Ectodermal cell (in vitro differentiated cells): ENCODE measurements around the gene SPATA2.
A peak's percentile ranks its signal among the peaks of the same experiment; 100 is the strongest.

Experiments used
- H3K27ac ChIP-seq: 2 replicates; pipeline ENCODE4 v1.7.0; 2013; ENCODE audit warnings: mild to moderate bottlenecking, low read depth, low read length; ENCODE audit not compliant: insufficient read depth, poor library complexity, severe bottlenecking
- H3K27me3 ChIP-seq: 2 replicates; pipeline ENCODE4 v1.7.0; 2013; ENCODE audit warnings: mild to moderate bottlenecking, low read length; ENCODE audit not compliant: insufficient read depth, control insufficient read depth, poor library complexity, severe bottlenecking
- H3K36me3 ChIP-seq: one replicate; pipeline ENCODE4 v1.7.0; 2013; ENCODE audit warnings: low read length; ENCODE audit not compliant: control insufficient read depth, insufficient read depth
- H3K4me1 ChIP-seq: one replicate; pipeline ENCODE4 v1.7.0; 2013; ENCODE audit warnings: low read length; ENCODE audit not compliant: control insufficient read depth, insufficient read depth
- H3K4me3 ChIP-seq: 2 replicates; pipeline ENCODE4 v1.7.0; 2013; ENCODE audit warnings: low read depth, low read length, control low read depth; ENCODE audit not compliant: insufficient read depth
- H3K9me3 ChIP-seq: 2 replicates; pipeline ENCODE4 v1.7.0; 2013; ENCODE audit warnings: mild to moderate bottlenecking, low read length, moderate library complexity; ENCODE audit not compliant: control insufficient read depth
- WGBS, 2 experiments: methylation state at CpG; one replicate each; pipeline ENCODE4 v1.1.7; 2013; ENCODE audit warnings: missing lambda C conversion rate in 2 of 2; 5-methylcytosine and 5-hydroxymethylcytosine counted together

SPATA2 gene

DNA sequence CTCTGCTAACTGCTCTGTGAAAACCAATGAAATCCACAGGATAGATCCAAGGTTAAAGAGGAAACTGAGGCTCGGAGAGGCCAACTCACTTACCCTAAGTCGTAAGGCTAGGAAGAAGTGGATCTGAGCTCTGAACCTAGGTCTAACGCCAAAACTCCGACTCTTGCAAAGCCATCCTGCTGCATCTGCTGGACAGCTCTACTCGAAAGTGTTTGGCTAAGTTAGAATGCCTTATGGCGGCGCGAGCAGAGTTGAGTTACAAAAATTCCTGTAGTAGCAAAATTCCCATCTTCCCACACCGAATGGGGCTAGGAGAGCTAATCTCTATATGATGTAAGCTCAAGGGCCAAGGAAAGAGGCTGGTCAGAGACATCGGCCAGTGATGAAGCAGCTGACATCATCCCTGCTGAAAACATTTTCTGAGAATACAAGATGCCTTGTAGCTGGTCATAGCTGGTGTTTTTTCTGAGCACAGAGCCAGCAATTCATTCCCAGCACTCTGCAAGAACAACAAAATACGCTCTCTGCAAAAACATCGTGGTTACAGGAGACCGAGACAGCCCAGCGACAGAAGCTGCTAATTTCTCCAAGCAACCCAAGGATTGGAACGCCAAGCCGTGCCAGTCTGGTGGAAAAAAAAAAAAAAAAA is 1.8 kb downstream of the SPATA2 start:
- H3K27ac ChIP-seq = no peak overlapping the region
- H3K36me3 ChIP-seq = no peaks in the 10 kb centered on the region
- H3K9me3 ChIP-seq = no peaks in the 10 kb centered on the region
- no peak overlapping the region for H3K4me3 ChIP-seq
- H3K4me1 ChIP-seq = peaks cover 17% of the 10 kb centered on the region
- no peaks in the 10 kb centered on the region for H3K27me3 ChIP-seq
- WGBS, 2 experiments = 92 to 95% methylated on average over 16 of the region's 16 CpGs

DNA sequence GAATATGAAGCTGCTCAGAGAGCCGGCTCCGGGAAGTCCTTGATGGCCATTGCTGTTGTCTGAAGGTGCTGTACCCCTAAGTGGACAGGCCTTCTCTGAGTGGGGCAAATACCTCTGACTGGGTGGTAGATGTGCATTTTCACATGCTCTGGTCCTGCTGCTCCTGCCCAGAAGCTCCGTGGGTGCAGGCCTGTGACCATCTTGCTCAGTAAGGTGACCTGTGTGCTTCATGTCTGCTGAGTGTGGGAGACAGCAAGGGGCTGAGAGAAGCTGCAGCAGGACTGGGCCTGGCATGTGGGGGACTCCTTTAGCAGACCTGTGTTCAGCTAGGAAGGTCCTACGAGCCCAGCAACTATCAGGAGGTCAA is 5.0 kb downstream of the SPATA2 start:
- Histone ChIP-seq H3K27ac (no peak overlapping the region), H3K9me3 (no peaks in the 10 kb centered on the region), H3K27me3 (no peaks in the 10 kb centered on the region), H3K4me1 (peaks cover 17% of the 10 kb centered on the region), H3K36me3 (peaks cover 12% of the 10 kb centered on the region), H3K4me3 (no peak overlapping the region)
- 91 to 95% methylated on average over 4 of the region's 4 CpGs for WGBS, 2 experiments

DNA sequence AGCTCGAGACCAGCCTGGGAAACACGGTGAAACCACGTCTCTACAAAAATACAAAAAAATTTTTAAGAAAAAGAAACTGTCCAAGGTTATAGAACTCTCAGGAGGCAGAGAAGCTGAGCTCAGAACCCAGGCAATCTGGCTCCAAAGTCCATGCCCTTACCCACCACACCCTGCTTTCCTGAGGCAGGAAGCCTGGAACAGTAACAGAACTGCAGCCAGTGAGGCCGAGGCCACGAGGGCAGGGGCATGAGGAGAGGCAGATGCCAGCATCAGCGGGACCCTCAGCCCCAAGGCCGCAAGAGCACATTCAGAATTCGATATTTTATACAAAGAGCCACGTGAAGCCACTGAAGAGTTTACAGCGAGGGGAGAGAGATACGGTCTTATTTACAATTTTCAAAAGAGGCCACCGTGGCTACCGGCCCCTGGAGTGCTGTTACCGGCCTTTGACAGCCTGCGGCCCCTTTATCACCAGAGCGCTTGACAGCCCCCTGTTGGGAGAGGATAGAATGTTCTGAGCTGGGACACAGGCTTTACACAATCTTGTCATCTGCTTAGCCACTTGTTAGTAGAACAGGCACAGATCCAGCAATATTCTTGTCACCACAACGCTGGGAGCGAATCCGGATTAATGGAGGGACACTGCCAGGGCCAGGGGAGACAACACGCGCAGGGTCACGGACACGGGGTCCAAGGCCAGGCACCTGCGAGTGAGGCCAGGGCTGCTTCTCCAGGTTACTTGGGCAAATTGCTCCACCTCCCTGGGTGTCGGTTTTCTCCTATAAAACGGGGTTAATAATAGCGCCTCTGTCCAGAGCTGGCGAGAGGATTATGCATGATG is 5.6 kb downstream of the SPATA2 start:
- 75 to 77% methylated on average over 28 of the region's 28 CpGs for WGBS, 2 experiments
- no peak overlapping the region for H3K4me3 ChIP-seq
- H3K4me1 ChIP-seq = peaks cover 17% of the 10 kb centered on the region
- no peaks in the 10 kb centered on the region for H3K9me3 ChIP-seq
- peaks cover 15% of the 10 kb centered on the region for H3K36me3 ChIP-seq
- H3K27ac ChIP-seq = peak overlapping the region; percentile 28
- no peaks in the 10 kb centered on the region for H3K27me3 ChIP-seq

DNA sequence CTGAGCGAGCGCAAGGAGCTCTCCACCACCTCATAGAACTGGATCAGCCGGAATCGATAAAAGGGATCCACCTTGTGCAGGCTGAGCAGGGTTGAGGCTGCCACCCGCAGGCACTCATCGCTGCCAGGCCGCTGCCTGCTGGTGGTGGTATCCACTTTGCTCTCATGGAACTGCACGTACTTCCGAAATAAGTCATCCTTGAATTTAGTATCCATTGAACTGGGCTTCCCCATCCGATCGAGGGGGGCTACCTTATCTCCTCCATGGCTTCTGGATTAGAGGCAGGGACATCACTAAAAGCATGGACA is 7.1 kb downstream of the SPATA2 start:
- no peaks in the 10 kb centered on the region for H3K27me3 ChIP-seq
- H3K4me1 ChIP-seq = peaks cover 7% of the 10 kb centered on the region
- H3K4me3 ChIP-seq = no peak overlapping the region
- H3K9me3 ChIP-seq = no peaks in the 10 kb centered on the region
- no peak overlapping the region for H3K27ac ChIP-seq
- peaks cover 15% of the 10 kb centered on the region for H3K36me3 ChIP-seq
- 96 to 97% methylated on average over 11 of the region's 11 CpGs for WGBS, 2 experiments

DNA sequence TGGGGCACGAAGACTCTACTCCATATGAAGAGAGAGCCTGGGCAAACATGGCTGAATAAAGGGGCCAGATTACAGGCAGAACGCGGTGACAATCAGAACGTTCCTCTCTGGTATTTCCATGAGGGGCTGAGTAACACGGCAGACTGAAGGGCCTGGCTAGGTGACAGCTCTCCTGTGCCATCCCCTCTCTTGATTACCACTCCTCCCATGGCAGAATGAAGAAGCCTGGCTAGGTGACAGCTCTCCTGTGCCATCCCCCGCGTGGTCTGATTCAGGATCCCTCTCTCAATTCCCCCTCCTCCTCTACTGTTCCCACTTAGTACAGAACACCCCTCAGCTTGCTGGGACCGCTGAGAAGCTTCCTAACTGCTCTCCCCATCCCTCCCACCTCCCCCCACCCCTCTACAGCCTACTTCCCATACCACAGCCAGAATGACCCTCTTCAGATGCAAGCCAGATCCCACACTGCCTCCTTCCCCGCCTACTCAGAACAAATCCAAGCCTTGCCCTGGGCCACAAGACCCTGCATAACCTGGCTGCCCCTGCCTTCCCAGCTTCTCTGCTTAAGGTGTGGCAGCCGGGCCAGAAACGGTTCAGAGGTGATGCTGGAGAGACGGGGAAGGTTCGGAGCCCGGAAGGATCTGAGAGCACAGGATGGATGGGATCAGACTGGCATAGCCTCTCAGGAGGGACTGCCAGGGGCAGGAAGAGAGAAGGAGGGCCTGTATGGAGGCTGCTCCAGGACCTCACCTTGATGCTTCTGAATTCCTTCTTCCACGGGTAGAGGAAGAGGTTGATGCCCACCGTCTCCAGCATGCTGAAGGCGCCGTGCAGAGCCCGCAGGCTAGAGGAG is 7.7 kb downstream of the SPATA2 start:
- H3K36me3 ChIP-seq = peaks cover 15% of the 10 kb centered on the region

DNA sequence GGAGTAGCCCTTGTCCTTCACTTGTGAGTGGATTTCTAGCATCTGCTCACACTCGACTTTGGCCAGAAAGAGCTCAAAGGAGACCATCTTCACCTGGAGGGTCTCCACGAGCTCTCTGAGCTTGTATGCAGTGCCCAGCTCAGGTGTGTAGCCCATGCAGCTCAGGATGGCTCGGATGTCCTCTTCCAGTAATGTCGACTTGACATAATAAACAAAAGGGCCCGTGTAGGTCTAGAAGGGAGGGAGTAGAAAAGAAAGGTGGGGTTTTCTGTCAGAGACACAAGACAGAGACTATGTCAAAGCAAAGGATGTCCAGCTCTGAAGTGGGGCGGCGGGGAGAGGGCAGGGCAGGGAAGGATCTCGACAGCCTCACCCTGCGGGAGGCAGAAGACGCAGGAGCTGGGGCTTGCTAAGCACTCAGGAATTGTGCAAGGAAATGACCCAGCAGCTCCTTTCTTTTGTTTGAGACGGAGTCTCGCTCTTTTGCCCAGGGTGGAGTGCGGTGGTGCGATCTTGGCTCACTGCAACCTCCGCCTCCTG is 8.6 kb downstream of the SPATA2 start:
- 89% methylated on average over 15 of the region's 15 CpGs for WGBS, 2 experiments
- no peaks in the 10 kb centered on the region for H3K27me3 ChIP-seq
- no peak overlapping the region for H3K27ac ChIP-seq
- no peaks in the 10 kb centered on the region for H3K9me3 ChIP-seq
- H3K36me3 ChIP-seq = peaks cover 15% of the 10 kb centered on the region
- H3K4me3 ChIP-seq = no peak overlapping the region
- peaks cover 7% of the 10 kb centered on the region for H3K4me1 ChIP-seq

More for the DNA sequence above, 7.7 kb downstream of the SPATA2 start:
- peaks cover 7% of the 10 kb centered on the region for H3K4me1 ChIP-seq
- H3K27me3 ChIP-seq = no peaks in the 10 kb centered on the region
- H3K4me3 ChIP-seq = no peak overlapping the region
- WGBS, 2 experiments = 96% methylated on average over 19 of the region's 19 CpGs
- no peaks in the 10 kb centered on the region for H3K9me3 ChIP-seq
- no peak overlapping the region for H3K27ac ChIP-seq

DNA sequence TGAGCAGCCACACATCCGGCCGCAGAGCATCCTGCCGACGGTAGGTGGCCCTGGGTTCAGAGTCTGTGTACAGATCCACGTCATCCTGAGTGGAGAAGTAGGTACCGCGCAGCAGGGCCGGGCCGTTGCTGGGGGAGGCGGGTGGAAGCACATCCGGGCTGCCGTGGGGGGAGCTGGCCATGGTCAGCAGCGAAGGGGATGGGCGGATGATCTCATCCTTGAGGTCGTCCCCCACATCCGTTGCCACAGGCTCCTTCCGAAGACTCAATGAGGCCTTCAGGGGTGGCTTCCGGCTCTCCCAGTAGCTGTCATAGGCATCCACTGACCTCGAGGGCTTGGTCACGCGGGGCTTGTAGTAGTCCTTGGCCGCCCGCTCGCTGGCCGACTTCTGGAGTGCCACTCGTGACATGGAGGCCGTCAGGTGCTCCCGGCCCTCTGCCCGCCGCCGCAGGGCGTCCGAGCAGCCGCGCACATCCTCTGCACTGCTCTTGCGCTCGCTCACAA is 9.2 kb downstream of the SPATA2 start:
- WGBS, 2 experiments = 95 to 96% methylated on average over 37 of the region's 37 CpGs
- H3K36me3 ChIP-seq = peaks cover 15% of the 10 kb centered on the region

DNA sequence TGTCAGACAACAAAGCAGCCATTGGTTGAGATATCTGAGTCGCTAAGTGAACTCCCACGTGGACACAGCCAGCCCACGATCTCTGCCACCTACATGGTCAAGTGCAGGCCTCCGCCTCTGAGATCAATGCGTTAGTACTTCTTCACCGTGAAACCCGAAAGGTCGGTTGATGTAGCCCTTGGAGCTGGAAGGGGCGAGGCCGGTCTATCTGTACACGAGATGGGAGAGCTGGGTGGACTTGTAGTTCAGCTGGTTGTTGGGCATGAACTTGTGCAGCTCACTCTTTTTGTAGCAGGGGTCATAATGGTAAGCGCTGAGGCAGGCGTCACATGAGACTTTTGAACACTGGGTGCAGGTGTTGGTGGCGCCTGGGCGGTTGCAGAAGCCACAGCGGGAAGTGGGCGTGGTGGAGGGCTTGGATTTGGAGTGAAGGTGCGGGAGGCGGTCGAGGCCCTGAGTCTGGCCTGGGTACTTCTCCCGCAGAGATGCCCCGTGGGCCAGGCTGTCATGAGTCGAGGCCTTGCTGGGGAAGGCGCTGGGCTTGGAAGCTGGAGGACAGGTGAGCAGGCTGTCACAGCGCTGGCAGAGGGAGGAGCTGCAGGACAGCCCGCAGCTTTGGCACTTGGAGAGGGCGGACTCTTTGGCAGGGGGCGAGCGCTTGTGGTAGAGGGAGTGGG is 9.8 kb downstream of the SPATA2 start:
- 92 to 93% methylated on average over 29 of the region's 29 CpGs for WGBS, 2 experiments
- Histone ChIP-seq H3K4me3 (no peak overlapping the region), H3K4me1 (peaks cover 7% of the 10 kb centered on the region), H3K36me3 (peaks cover 15% of the 10 kb centered on the region), H3K27me3 (no peaks in the 10 kb centered on the region), H3K9me3 (no peaks in the 10 kb centered on the region), H3K27ac (no peak overlapping the region)

More for the DNA sequence above, 9.2 kb downstream of the SPATA2 start:
- no peaks in the 10 kb centered on the region for H3K27me3 ChIP-seq
- H3K4me1 ChIP-seq = peaks cover 7% of the 10 kb centered on the region
- H3K4me3 ChIP-seq = no peak overlapping the region
- no peak overlapping the region for H3K27ac ChIP-seq
- H3K9me3 ChIP-seq = no peaks in the 10 kb centered on the region

DNA sequence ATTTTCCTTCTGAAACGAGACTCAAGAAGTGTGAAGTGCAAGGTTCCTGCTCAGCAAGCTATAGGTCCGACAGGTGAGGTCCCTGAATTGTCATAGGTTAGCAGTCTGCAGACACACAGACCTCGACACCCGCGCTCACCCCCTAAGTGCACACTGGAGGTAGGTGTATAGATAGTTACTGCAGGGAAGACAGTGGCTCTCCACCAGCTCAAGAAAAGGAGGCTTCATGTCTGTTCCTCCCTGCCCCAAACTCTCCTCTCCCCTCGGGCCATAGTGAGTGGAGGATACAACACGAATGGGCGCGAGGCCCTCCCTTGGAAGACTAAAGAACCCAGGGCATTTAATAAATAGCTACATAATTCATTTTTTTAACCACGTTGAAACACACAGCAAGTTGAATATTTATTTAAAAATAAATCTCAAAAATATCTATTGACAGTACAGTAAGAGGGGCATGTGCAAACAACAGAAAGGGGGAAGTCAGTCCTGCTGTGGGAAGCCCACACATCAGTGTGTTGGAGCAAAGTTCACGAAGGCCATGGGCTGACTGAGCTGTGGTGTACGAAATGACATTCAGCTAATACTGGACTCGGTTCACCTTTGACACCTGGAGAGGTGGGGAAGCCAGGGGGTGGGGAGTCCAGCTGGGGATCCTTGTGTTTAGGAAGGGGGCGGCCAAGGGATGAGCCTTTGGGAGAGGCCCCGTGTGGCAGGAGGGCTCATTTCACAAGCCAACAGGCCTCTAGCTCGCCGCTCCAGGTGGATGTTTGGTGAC is 10.7 kb downstream of the SPATA2 start:
- 94 to 97% methylated on average over 16 of the region's 17 CpGs for WGBS, 2 experiments
- Histone ChIP-seq H3K27ac (no peak overlapping the region), H3K36me3 (peaks cover 15% of the 10 kb centered on the region), H3K27me3 (no peaks in the 10 kb centered on the region), H3K4me1 (no peaks in the 10 kb centered on the region), H3K9me3 (no peaks in the 10 kb centered on the region), H3K4me3 (no peak overlapping the region)
